ENCODE measurements around the gene IFRD1.

GRCh38 chr7:112430649-112431048, 19.6 kb upstream of the IFRD1 start:
- TF ChIP-seq, protein P1, sequence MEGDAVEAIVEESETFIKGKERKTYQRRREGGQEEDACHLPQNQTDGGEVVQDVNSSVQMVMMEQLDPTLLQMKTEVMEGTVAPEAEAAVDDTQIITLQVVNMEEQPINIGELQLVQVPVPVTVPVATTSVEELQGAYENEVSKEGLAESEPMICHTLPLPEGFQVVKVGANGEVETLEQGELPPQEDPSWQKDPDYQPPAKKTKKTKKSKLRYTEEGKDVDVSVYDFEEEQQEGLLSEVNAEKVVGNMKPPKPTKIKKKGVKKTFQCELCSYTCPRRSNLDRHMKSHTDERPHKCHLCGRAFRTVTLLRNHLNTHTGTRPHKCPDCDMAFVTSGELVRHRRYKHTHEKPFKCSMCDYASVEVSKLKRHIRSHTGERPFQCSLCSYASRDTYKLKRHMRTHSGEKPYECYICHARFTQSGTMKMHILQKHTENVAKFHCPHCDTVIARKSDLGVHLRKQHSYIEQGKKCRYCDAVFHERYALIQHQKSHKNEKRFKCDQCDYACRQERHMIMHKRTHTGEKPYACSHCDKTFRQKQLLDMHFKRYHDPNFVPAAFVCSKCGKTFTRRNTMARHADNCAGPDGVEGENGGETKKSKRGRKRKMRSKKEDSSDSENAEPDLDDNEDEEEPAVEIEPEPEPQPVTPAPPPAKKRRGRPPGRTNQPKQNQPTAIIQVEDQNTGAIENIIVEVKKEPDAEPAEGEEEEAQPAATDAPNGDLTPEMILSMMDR (conservative IDR thresholded peaks at IDR 0.05 in 1 of 2, IDR thresholded peaks at IDR 0.05 in 1 of 2; ENCODE audit: extremely low read depth in 1 of 2, insufficient read depth in 1 of 2, low read depth in 1 of 2, low read length in 2 of 2): no peak
- no peak for TF ChIP-seq EZH2 (IDR thresholded peaks at IDR 0.05; ENCODE audit: borderline replicate concordance, low read length)
